GM06990 (cell line): ENCODE measurements around the gene SCUBE1.
"Not testable (repeated sequence)": the region's sequence is repeated elsewhere in the genome, so short reads cannot be mapped to it uniquely, and the experiment has no call there.

Source experiments
- DNase-seq: peaks from one replicate; pipeline ENCODE4 v3.0.0-alpha.2; 2011; ENCODE audit not compliant: insufficient read length; ENCODE audit errors: extremely low read depth
- H3K27me3 ChIP-seq: replicated peaks from 2 replicates; pipeline ENCODE4 v1.6.0; 2011; ENCODE audit warnings: low read length; ENCODE audit not compliant: control insufficient read depth, insufficient read depth
- H3K36me3 ChIP-seq: 2 replicates; pipeline ENCODE4 v1.5.1; 2011; ENCODE audit warnings: low read length; ENCODE audit not compliant: control insufficient read depth, insufficient read depth
- H3K4me3 ChIP-seq: replicated peaks from 2 replicates; pipeline ENCODE4 v1.5.1; 2011; ENCODE audit warnings: low read depth, mild to moderate bottlenecking, control low read depth, low read length
- CTCF ChIP-seq: IDR thresholded peaks from 2 replicates; pipeline ENCODE4 v1.5.1; 2011; ENCODE audit warnings: low read length, control low read depth, mild to moderate bottlenecking, inconsistent platforms; ENCODE audit not compliant: insufficient read depth, poor library complexity, severe bottlenecking

Gene SCUBE1

GRCh38 chr22:43289531-43289963 lies 53.6 kb downstream of the SCUBE1 start:
- no peak overlapping the region for H3K4me3 ChIP-seq
- no peak for TF ChIP-seq CTCF

GRCh38 chr22:43288807-43289420 lies 54.3 kb downstream of the SCUBE1 start:
- no peak for TF ChIP-seq CTCF
- H3K36me3 ChIP-seq, result no peaks in the 10 kb centered on the region
- H3K27me3 ChIP-seq, result no peaks in the 10 kb centered on the region; the same call in none of the 2 replicates
- H3K4me3 ChIP-seq, result no peak overlapping the region
- no peak for DNase-seq

More at GRCh38 chr22:43289531-43289963, 53.6 kb downstream of the SCUBE1 start:
- DNase-seq, result no peak
- no peaks in the 10 kb centered on the region for H3K36me3 ChIP-seq
- no peaks in the 10 kb centered on the region; the same call in none of the 2 replicates for H3K27me3 ChIP-seq

GRCh38 chr22:43288378-43288777 lies 54.8 kb downstream of the SCUBE1 start:
- DNase-seq, result no peak
- Histone ChIP-seq H3K36me3 (no peaks in the 10 kb centered on the region), H3K4me3 (no peak overlapping the region), H3K27me3 (no peaks in the 10 kb centered on the region; the same call in none of the 2 replicates)
- no peak for TF ChIP-seq CTCF

- no peak for DNase-seq
- H3K36me3 ChIP-seq, result no peaks in the 10 kb centered on the region
- no peak overlapping the region for H3K4me3 ChIP-seq
- H3K27me3 ChIP-seq, result no peaks in the 10 kb centered on the region; the same call in 1 of the 2 replicates
- TF ChIP-seq CTCF, result no peak
Measured at GRCh38 chr22:43287441-43287840, 55.7 kb downstream of the SCUBE1 start.

- Histone ChIP-seq H3K27me3 (peaks cover 2% of the 10 kb centered on the region; the same call in 1 of the 2 replicates), H3K36me3 (no peaks in the 10 kb centered on the region), H3K4me3 (no peak overlapping the region)
- no peak for TF ChIP-seq CTCF
- no peak for DNase-seq
Measured at GRCh38 chr22:43281394-43281793, 61.8 kb downstream of the SCUBE1 start.

- not testable (repeated sequence) for DNase-seq, H3K27me3 ChIP-seq, H3K4me3 ChIP-seq, H3K36me3 ChIP-seq
Measured at GRCh38 chr22:43280523-43280886, 62.7 kb downstream of the SCUBE1 start.
